ENCODE data around the gene UBL4A.

UBL4A gene

GRCh38 chrX:154486396-154487207, at the start of gene UBL4A:
Gene UBL4A, minus strand, starts transcription at chrX:154486615. Its CDS starts 31 bp downstream, at chrX:154486584.
- DNase-seq = peak; percentile 24 to 26

- DNase-seq = no peak
Observed at GRCh38 chrX:154535892-154536291, 49.5 kb upstream of the UBL4A start.

GRCh38 chrX:154534526-154535322, 48.3 kb upstream of the UBL4A start:
- DNase-seq = peak; percentile 49 to 61

GRCh38 chrX:154532690-154533089, 46.3 kb upstream of the UBL4A start:
- DNase-seq = no peak

GRCh38 chrX:154531626-154532025, 45.2 kb upstream of the UBL4A start:
- no peak for DNase-seq

GRCh38 chrX:154530286-154530685, 43.9 kb upstream of the UBL4A start:
- no peak for DNase-seq

- DNase-seq = no peak
Observed at GRCh38 chrX:154529206-154529612, 42.8 kb upstream of the UBL4A start.

GRCh38 chrX:154526901-154527675, 40.7 kb upstream of the UBL4A start:
- peak; percentile 62 to 66 for DNase-seq

GRCh38 chrX:154525606-154526490, 39.4 kb upstream of the UBL4A start:
- DNase-seq = no peak

GRCh38 chrX:154519389-154519788, 33.0 kb upstream of the UBL4A start:
- DNase-seq = no peak

- no peak for DNase-seq
Observed at GRCh38 chrX:154517101-154517781, 30.8 kb upstream of the UBL4A start.

GRCh38 chrX:154516656-154517100, 30.3 kb upstream of the UBL4A start:
- no peak for DNase-seq

GRCh38 chrX:154515966-154516655, 29.7 kb upstream of the UBL4A start, which contains the start of gene FAM3A:
Gene FAM3A, minus strand, starts transcription at chrX:154516232. Its CDS starts 460 bp downstream, at chrX:154515772.
- peak; percentile 57 to 68 for DNase-seq

GRCh38 chrX:154515090-154515965, 28.9 kb upstream of the UBL4A start:
- no peak for DNase-seq

GRCh38 chrX:154513716-154514115, 27.3 kb upstream of the UBL4A start:
- DNase-seq = no peak

- DNase-seq = no peak
Observed at GRCh38 chrX:154512879-154513553, 26.6 kb upstream of the UBL4A start.

GRCh38 chrX:154511761-154512160, 25.3 kb upstream of the UBL4A start:
- DNase-seq = no peak

- no peak for DNase-seq
Observed at GRCh38 chrX:154509455-154509854, 23.0 kb upstream of the UBL4A start.

- DNase-seq = no peak
Observed at GRCh38 chrX:154508384-154508745, 21.9 kb upstream of the UBL4A start.
